ENCODE results near the gene LTBP3.
A peak's percentile ranks its signal among the peaks of the same experiment; 100 is the strongest.

DNA sequence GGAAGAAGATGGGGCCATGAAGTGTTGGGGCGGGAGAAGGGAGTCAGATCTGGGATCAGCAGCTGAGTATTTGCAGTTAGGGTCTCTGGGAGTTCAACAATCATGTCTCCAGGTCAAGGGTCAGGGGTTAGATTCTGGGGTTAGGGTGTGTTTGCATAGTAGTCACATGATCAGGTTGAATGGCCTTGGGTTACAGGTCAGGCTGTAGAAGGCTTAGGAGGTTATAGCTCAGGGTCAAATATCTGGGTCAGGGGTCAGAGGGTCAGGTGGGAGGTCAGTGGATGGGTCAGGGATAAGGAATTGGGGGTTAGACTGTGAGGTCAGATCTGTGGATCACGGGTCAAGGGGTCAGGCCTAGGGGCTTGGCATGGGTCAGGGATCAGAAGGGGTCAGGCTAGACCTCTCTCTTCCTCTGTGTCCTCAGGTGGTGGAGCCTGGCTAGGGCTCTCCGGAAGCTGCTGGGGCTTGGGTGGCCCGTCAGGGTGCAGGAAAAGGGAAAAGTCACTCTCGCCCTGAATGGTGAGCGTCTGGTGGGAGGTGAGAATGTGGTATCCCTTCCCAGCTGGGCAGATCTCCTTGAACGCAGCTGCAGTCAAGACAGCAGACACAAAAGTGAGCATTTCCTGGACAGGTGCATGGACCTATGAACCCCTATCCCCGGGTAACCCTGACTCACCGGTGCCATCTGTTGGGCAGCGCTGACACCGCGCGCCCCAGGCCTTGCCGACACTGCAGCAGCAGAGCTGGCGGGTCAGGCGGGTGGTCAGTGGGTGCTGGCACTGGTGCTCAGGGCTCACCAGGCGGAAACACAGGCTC is 6.4 kb downstream of the LTBP3 start:
- TF ChIP-seq CTCF (IDR thresholded peaks at IDR 0.05 in 8 of 11, conservative IDR thresholded peaks at IDR 0.05 in 3 of 11): peak; percentile 24 to 88 (median 65)
- TF ChIP-seq POLR2AphosphoS5 (IDR thresholded peaks at IDR 0.05): peak; percentile 76 to 83 (median 77)
- no peak for TF ChIP-seq POLR2A (IDR thresholded peaks at IDR 0.05)

Measured in spleen (tissue), 7 donors.